DND-41 (cell line): Measurements from ENCODE around the gene BTNL9.
A peak's percentile ranks its signal among the peaks of the same experiment; 100 is the strongest.

Experiments
- ATAC-seq: fragments of 200-7000 bp; cut with Tn5 transposase; 3 replicates; pipeline ENCODE4 v1.9.1; 2021; ENCODE audit warnings: low read depth; ENCODE audit not compliant: insufficient read depth
- DNase-seq: peaks from one replicate; pipeline ENCODE4 v3.0.0-alpha.2; 2020
- H2AFZ ChIP-seq: 2 replicates; pipeline ENCODE4 v1.6.0; 2012; ENCODE audit warnings: low read depth, low read length
- H3K27ac ChIP-seq: 2 replicates; pipeline ENCODE4 v1.5.1; 2012; ENCODE audit warnings: low read length, inconsistent platforms
- H3K27me3 ChIP-seq: fragments of 200-600 bp; sonication (generic); 2 replicates; pipeline ENCODE4 v1.6.0; 2012; ENCODE audit warnings: low read length, mild to moderate bottlenecking, inconsistent platforms; ENCODE audit not compliant: insufficient read depth, poor library complexity
- H3K36me3 ChIP-seq: 2 replicates; pipeline ENCODE4 v1.5.1; 2012; ENCODE audit warnings: low read length, inconsistent platforms; ENCODE audit not compliant: insufficient read depth
- H3K4me1 ChIP-seq: 2 replicates; pipeline ENCODE4 v1.5.1; 2012; ENCODE audit warnings: mild to moderate bottlenecking, low read length; ENCODE audit not compliant: insufficient read depth
- H3K4me2 ChIP-seq: 2 replicates; pipeline ENCODE4 v1.6.0; 2012; ENCODE audit warnings: mild to moderate bottlenecking, moderate library complexity, low read length, inconsistent platforms; ENCODE audit not compliant: insufficient read depth
- H3K4me3 ChIP-seq, 2 experiments: fragments of 200-600 bp in 1 of 2; shearing (Covaris generic) in 1 of 2; 2 replicates each; pipeline ENCODE4 v1.5.1; 2012 to 2016; ENCODE audit warnings: inconsistent platforms in 2 of 2, low read length in 2 of 2, mild to moderate bottlenecking in 2 of 2, low read depth in 1 of 2, moderate library complexity in 1 of 2
- H3K79me2 ChIP-seq: 2 replicates; pipeline ENCODE4 v1.6.0; 2012; ENCODE audit warnings: low read length, inconsistent platforms; ENCODE audit not compliant: insufficient read depth
- H3K9ac ChIP-seq: 2 replicates; pipeline ENCODE4 v1.6.0; 2012; ENCODE audit warnings: low read depth, mild to moderate bottlenecking, inconsistent platforms, low read length, moderate library complexity
- H3K9me3 ChIP-seq: 2 replicates; pipeline ENCODE4 v1.5.1; 2012; ENCODE audit warnings: low read length, moderate library complexity, mild to moderate bottlenecking, inconsistent platforms; ENCODE audit not compliant: insufficient read depth, severe bottlenecking
- H4K20me1 ChIP-seq: 2 replicates; pipeline ENCODE4 v1.6.0; 2012; ENCODE audit warnings: low read length; ENCODE audit not compliant: insufficient read depth
- CTCF ChIP-seq: IDR thresholded peaks from 2 replicates; pipeline ENCODE4 v1.5.1; 2012; ENCODE audit warnings: borderline replicate concordance, low read length, moderate library complexity, mild to moderate bottlenecking; ENCODE audit not compliant: poor library complexity, severe bottlenecking; ENCODE audit errors: extremely low read depth
- EZH2 ChIP-seq: IDR thresholded peaks from 3 replicates; pipeline ENCODE4 v1.6.1; 2012; ENCODE audit warnings: borderline replicate concordance, low read depth, mild to moderate bottlenecking, moderate library complexity, low read length, inconsistent platforms; ENCODE audit not compliant: severe bottlenecking

The BTNL9 gene

GRCh38 chr5:181051841-181052671 is 12.0 kb downstream of the BTNL9 start:
- Histone ChIP-seq H4K20me1 (no peaks in the 10 kb centered on the region), H3K4me3 (no peak overlapping the region), H3K79me2 (no peaks in the 10 kb centered on the region), H3K27me3 (peaks cover 23% of the 10 kb centered on the region), H3K36me3 (no peaks in the 10 kb centered on the region), H3K9me3 (no peaks in the 10 kb centered on the region), H3K4me2 (no peak overlapping the region), H3K4me1 (no peaks in the 10 kb centered on the region), H2AFZ (no peak overlapping the region), H3K9ac (no peak overlapping the region), H3K27ac (no peak overlapping the region)
- no peak for DNase-seq
- no peak for ATAC-seq
- no peak for TF ChIP-seq EZH2
- no peak for TF ChIP-seq CTCF

- no peak overlapping the region for H3K4me3 ChIP-seq
- no peaks in the 10 kb centered on the region for H3K36me3 ChIP-seq
- ATAC-seq (no peak), DNase-seq (no peak)
- no peaks in the 10 kb centered on the region for H3K4me1 ChIP-seq
- no peaks in the 10 kb centered on the region for H3K79me2 ChIP-seq
- no peaks in the 10 kb centered on the region for H4K20me1 ChIP-seq
- H3K9me3 ChIP-seq = no peaks in the 10 kb centered on the region
- no peak overlapping the region for H3K9ac ChIP-seq
- H2AFZ ChIP-seq = no peak overlapping the region
- H3K4me2 ChIP-seq = peak overlapping the region; percentile 22
- H3K27ac ChIP-seq = no peak overlapping the region
- no peak for TF ChIP-seq CTCF
- no peak for TF ChIP-seq EZH2
- H3K27me3 ChIP-seq = peaks cover 21% of the 10 kb centered on the region
These were observed 12.8 kb downstream of the BTNL9 start for GRCh38 chr5:181052672-181053487.

- H3K9me3 ChIP-seq = no peaks in the 10 kb centered on the region
- DNase-seq (no peak), ATAC-seq (no peak)
- no peak overlapping the region for H3K4me3 ChIP-seq
- H3K9ac ChIP-seq = no peak overlapping the region
- H2AFZ ChIP-seq = no peak overlapping the region
- peak overlapping the region; percentile 22; the same call in 1 of the 2 replicates for H3K4me2 ChIP-seq
- peaks cover 18% of the 10 kb centered on the region for H3K27me3 ChIP-seq
- no peaks in the 10 kb centered on the region for H3K36me3 ChIP-seq
- no peak for TF ChIP-seq EZH2
- TF ChIP-seq CTCF = no peak
- H3K79me2 ChIP-seq = no peaks in the 10 kb centered on the region
- no peak overlapping the region for H3K27ac ChIP-seq
- no peaks in the 10 kb centered on the region for H3K4me1 ChIP-seq
- H4K20me1 ChIP-seq = no peaks in the 10 kb centered on the region
These were observed 13.5 kb downstream of the BTNL9 start for GRCh38 chr5:181053488-181054121.
